Hepatocyte (in vitro differentiated cells): ENCODE measurements around the gene ZNRF1. TPM values are rescaled to one million over a fixed set of nuclear protein-coding genes. Genes with fewer than 3 reads are reported as not detected.

Experiments
- DNase-seq: peaks from one replicate; pipeline ENCODE4 v3.0.0-alpha.2; 2016; ENCODE audit warnings: low spot score
- H2AFZ ChIP-seq: fragments of 200-600 bp; sonication (generic); 2 replicates; pipeline ENCODE4 v1.6.0; 2016; ENCODE audit warnings: antibody characterized with exemption, mild to moderate bottlenecking
- H3K27ac ChIP-seq: fragments of 200-600 bp; sonication (generic); 2 replicates; pipeline ENCODE4 v1.5.1; 2016; ENCODE audit warnings: mild to moderate bottlenecking
- H3K27me3 ChIP-seq: fragments of 200-600 bp; sonication (generic); 2 replicates; pipeline ENCODE4 v1.6.1; 2016
- H3K36me3 ChIP-seq: fragments of 200-600 bp; sonication (generic); replicated peaks from 2 replicates; pipeline ENCODE4 v1.5.1; 2016; ENCODE audit warnings: low read depth; ENCODE audit not compliant: insufficient read depth
- H3K4me1 ChIP-seq: fragments of 200-600 bp; sonication (generic); 2 replicates; pipeline ENCODE4 v1.5.1; 2016; ENCODE audit warnings: mild to moderate bottlenecking, moderate library complexity; ENCODE audit not compliant: insufficient read depth
- H3K4me2 ChIP-seq: fragments of 200-600 bp; sonication (generic); 2 replicates; pipeline ENCODE4 v1.6.0; 2016
- H3K4me3 ChIP-seq: fragments of 200-600 bp; sonication (generic); 2 replicates; pipeline ENCODE4 v1.5.1; 2016; ENCODE audit warnings: mild to moderate bottlenecking
- H3K79me2 ChIP-seq: fragments of 200-600 bp; sonication (generic); 2 replicates; pipeline ENCODE4 v1.6.0; 2017; ENCODE audit warnings: mild to moderate bottlenecking
- H3K9me2 ChIP-seq: fragments of 200-600 bp; sonication (generic); replicated peaks from 2 replicates; pipeline ENCODE4 v1.6.0; 2017; ENCODE audit warnings: mild to moderate bottlenecking; ENCODE audit not compliant: insufficient read depth
- H3K9me3 ChIP-seq: fragments of 200-600 bp; sonication (generic); 2 replicates; pipeline ENCODE4 v1.5.1; 2016; ENCODE audit warnings: low read depth, mild to moderate bottlenecking
- H4K20me1 ChIP-seq: fragments of 200-600 bp; sonication (generic); 2 replicates; pipeline ENCODE4 v1.6.0; 2016; ENCODE audit warnings: mild to moderate bottlenecking; ENCODE audit not compliant: insufficient read depth, poor library complexity, severe bottlenecking
- CTCF ChIP-seq: fragments of 200-600 bp; sonication (generic); IDR thresholded peaks from 2 replicates; pipeline ENCODE4 v1.5.1; 2016; ENCODE audit warnings: antibody characterized with exemption, mild to moderate bottlenecking; ENCODE audit not compliant: poor library complexity
- EZH2 ChIP-seq: fragments of 200-600 bp; sonication (generic); IDR thresholded peaks from 2 replicates; pipeline ENCODE4 v1.6.1; 2016; ENCODE audit warnings: antibody characterized with exemption, mild to moderate bottlenecking, borderline replicate concordance
- EZH2phosphoT487 ChIP-seq: fragments of 200-600 bp; sonication (generic); IDR thresholded peaks from one replicate; pipeline ENCODE4 v1.6.1; 2018; ENCODE audit warnings: antibody characterized with exemption, mild to moderate bottlenecking, low read depth, moderate library complexity; ENCODE audit not compliant: unreplicated experiment, severe bottlenecking
- WGBS: methylation state at CpG from one replicate; pipeline ENCODE4 v1.1.6; 2016; ENCODE audit warnings: low lambda C conversion rate; ENCODE audit errors: missing lambda C conversion rate; 5-methylcytosine and 5-hydroxymethylcytosine counted together
- polyA plus RNA-seq: library from polyadenylated mRNA; unstranded; fragments of >200 nt; fragmentation: Nextera tagmentation; extraction: Ambion mirVana; gene quantifications from 2 replicates; pipeline ENCODE4 v1.2.1, GENCODE V29; 2016
- total RNA-seq: library from RNA; depleted of rRNA; stranded (reverse); fragments of >200 nt; gene quantifications from 2 replicates; pipeline ENCODE4 v1.2.3, GENCODE V29; 2014

ZNRF1 gene
- total and polyA plus RNA-seq, 2 experiments from 2014 or later = 23.0 to 46.5 TPM

DNA sequence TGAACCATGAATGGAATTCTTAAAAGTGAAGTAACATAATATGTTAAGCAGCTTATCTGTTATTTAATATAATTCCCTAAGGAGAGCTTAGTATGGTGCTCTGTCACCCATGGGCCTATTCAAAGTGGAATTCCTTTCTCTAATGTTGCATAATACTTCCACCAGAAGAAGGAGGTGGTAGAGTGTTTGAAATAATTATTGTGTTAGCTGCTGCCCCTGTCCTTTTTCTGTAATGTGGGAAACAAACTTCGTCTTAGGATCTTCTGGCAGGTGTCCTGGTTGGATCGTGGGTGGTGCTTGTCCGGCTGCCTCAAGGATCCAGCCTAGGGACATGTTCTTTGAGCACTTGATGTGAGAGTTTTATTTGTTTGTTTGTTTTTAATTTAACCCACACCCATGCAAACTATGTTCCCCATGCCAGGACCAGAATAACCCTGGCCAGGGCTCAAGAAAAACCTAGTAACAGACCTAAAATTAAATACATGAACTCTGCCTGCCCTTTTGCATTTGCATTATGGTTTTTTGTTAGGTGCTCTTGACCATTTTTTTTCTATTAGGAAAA is 46.1 kb downstream of the ZNRF1 start:
- TF ChIP-seq EZH2 (no peak), EZH2phosphoT487 (no peak), CTCF (no peak)
- H3K36me3 ChIP-seq = no peaks in the 10 kb centered on the region
- H3K9me2 ChIP-seq = no peaks in the 10 kb centered on the region
- 92% methylated on average over 3 of the region's 3 CpGs for WGBS
- no peak overlapping the region for H3K27ac ChIP-seq
- no peak overlapping the region for H3K4me3 ChIP-seq
- H3K27me3 ChIP-seq = no peaks in the 10 kb centered on the region
- H3K79me2 ChIP-seq = peaks cover 99% of the 10 kb centered on the region
- peaks cover 16% of the 10 kb centered on the region for H4K20me1 ChIP-seq
- no peaks in the 10 kb centered on the region for H3K9me3 ChIP-seq
- H2AFZ ChIP-seq = no peak overlapping the region
- H3K4me2 ChIP-seq = no peak overlapping the region
- H3K4me1 ChIP-seq = no peaks in the 10 kb centered on the region
- no peak for DNase-seq

- 96% methylated on average over 3 of the region's 3 CpGs for WGBS
- H3K27ac ChIP-seq = no peak overlapping the region
- no peak for DNase-seq
- no peaks in the 10 kb centered on the region for H3K27me3 ChIP-seq
- no peak overlapping the region for H3K4me3 ChIP-seq
- no peak overlapping the region for H3K4me2 ChIP-seq
- H4K20me1 ChIP-seq = peaks cover 16% of the 10 kb centered on the region
- H3K79me2 ChIP-seq = peaks cover 99% of the 10 kb centered on the region
- H3K4me1 ChIP-seq = no peaks in the 10 kb centered on the region
- H3K9me3 ChIP-seq = no peaks in the 10 kb centered on the region
- H3K9me2 ChIP-seq = no peaks in the 10 kb centered on the region
- TF ChIP-seq EZH2 = no peak
- no peak for TF ChIP-seq EZH2phosphoT487
- no peak for TF ChIP-seq CTCF
- no peaks in the 10 kb centered on the region for H3K36me3 ChIP-seq
- H2AFZ ChIP-seq = no peak overlapping the region
These were observed 46.6 kb downstream of the ZNRF1 start for GRCh38 chr16:75045424-75045823.

DNA sequence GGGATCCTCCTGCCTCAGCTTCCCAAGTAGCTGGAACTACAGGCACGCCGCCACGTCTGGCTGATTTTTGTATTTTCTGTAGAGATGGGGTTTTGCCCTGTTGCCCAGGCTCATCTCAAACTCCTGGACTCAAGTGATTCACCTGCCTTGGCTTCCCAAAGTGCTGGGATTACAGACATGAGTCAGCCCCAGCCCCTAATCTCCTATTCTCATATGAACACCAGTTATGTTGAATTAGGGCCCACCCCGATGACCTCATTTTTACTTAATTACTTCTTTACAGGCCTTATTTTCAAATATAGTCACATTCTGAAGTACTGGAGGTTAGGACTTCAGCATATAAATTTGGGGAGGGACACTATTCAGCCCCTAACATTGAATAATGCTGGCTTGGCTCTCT is 49.2 kb downstream of the ZNRF1 start:
- Histone ChIP-seq H3K27me3 (no peaks in the 10 kb centered on the region), H2AFZ (no peak overlapping the region), H3K79me2 (peaks cover 98% of the 10 kb centered on the region), H3K27ac (no peak overlapping the region), H3K9me3 (no peaks in the 10 kb centered on the region), H3K4me3 (no peak overlapping the region), H3K4me2 (no peak overlapping the region), H3K9me2 (no peaks in the 10 kb centered on the region), H3K36me3 (no peaks in the 10 kb centered on the region), H4K20me1 (peaks cover 16% of the 10 kb centered on the region), H3K4me1 (no peaks in the 10 kb centered on the region)
- no peak for DNase-seq
- TF ChIP-seq EZH2phosphoT487 (no peak), CTCF (no peak), EZH2 (no peak)
- WGBS = 97% methylated on average over 4 of the region's 4 CpGs

DNA sequence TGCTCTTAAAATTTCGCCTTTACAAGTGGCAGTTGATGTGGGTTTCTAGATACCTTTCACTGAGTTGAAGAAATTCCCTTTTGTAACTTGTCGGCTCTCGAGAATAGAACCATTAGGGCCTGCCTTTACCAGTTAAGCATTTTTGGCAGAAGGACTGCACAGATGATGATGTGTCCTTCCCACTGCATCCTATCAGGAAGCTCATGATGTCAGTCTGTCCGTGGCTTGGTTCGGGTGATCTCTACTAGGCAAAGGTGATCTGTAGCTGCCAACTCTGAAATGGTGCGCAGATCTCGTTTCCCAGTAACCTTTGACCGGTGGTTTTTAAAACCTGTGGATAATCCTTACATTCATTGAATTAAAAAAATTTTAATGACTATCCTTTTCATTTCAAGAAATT is 49.7 kb downstream of the ZNRF1 start:
- no peak overlapping the region for H3K4me2 ChIP-seq
- no peaks in the 10 kb centered on the region for H3K36me3 ChIP-seq
- H4K20me1 ChIP-seq = peaks cover 16% of the 10 kb centered on the region
- no peaks in the 10 kb centered on the region for H3K9me3 ChIP-seq
- H2AFZ ChIP-seq = no peak overlapping the region
- H3K4me3 ChIP-seq = no peak overlapping the region
- no peak overlapping the region for H3K27ac ChIP-seq
- TF ChIP-seq CTCF (no peak), EZH2phosphoT487 (no peak), EZH2 (no peak)
- no peaks in the 10 kb centered on the region for H3K27me3 ChIP-seq
- DNase-seq = no peak
- no peaks in the 10 kb centered on the region for H3K9me2 ChIP-seq
- WGBS = 98% methylated on average over 8 of the region's 8 CpGs
- H3K79me2 ChIP-seq = peaks cover 98% of the 10 kb centered on the region
- peaks cover under 1% of the 10 kb centered on the region for H3K4me1 ChIP-seq
